ENCODE results near the gene ASTN2.

DNA sequence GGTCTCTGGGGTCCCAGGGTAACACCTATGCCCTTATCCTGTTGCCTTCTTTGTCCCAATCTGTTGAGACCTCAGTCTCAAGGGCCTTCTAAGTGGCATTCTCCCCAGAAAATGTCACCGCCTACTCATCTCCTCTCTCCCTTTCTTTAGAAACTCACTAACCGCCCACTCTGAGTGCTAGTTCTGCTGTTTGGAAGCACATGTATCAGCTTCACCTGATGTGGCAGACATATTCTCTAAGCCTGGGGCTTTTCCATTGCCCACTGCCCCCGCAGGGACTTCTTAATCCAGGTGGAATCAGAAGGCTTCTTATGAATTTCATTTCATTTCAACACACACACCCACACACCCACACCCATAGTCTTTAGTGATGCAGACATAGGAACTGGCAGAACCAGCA, 165.1 kb downstream of the ASTN2 start:
- TF ChIP-seq, protein P1, sequence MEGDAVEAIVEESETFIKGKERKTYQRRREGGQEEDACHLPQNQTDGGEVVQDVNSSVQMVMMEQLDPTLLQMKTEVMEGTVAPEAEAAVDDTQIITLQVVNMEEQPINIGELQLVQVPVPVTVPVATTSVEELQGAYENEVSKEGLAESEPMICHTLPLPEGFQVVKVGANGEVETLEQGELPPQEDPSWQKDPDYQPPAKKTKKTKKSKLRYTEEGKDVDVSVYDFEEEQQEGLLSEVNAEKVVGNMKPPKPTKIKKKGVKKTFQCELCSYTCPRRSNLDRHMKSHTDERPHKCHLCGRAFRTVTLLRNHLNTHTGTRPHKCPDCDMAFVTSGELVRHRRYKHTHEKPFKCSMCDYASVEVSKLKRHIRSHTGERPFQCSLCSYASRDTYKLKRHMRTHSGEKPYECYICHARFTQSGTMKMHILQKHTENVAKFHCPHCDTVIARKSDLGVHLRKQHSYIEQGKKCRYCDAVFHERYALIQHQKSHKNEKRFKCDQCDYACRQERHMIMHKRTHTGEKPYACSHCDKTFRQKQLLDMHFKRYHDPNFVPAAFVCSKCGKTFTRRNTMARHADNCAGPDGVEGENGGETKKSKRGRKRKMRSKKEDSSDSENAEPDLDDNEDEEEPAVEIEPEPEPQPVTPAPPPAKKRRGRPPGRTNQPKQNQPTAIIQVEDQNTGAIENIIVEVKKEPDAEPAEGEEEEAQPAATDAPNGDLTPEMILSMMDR (IDR thresholded peaks at IDR 0.05) = no peak
- TF ChIP-seq POLR2AphosphoS5 (IDR thresholded peaks at IDR 0.05) = no peak
